Colon (tissue), 2 donors: Measurements from ENCODE around the gene NSMCE3.

ENCODE experiments used
- FAIRE-seq: peaks from 2 replicates; lab custom pipeline; 2012; peaks lifted over from hg19 to GRCh38; lab: Jason Lieb, UNC
- donor health status: control.
- donor health status: control.

The NSMCE3 gene

DNA sequence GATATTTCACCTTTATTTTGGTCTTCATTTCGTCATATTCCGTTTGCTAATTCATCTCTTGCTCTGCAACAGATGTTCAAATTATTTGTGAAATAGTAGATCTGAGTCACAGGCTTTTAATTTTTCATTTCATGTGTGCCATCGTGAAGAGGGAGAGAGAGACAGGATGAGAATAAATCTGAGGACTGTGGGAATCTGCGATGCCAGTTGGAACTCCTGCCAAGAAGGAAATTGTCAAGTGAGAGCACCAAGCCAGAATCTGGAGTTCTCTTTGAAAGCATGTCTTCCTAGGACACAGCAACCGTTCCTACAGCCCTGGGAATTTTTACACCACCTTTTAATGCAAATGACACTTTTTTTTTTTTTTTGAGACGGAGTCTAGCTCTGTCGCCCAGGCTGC is 48.8 kb downstream of the NSMCE3 start:
- FAIRE-seq: no peak

DNA sequence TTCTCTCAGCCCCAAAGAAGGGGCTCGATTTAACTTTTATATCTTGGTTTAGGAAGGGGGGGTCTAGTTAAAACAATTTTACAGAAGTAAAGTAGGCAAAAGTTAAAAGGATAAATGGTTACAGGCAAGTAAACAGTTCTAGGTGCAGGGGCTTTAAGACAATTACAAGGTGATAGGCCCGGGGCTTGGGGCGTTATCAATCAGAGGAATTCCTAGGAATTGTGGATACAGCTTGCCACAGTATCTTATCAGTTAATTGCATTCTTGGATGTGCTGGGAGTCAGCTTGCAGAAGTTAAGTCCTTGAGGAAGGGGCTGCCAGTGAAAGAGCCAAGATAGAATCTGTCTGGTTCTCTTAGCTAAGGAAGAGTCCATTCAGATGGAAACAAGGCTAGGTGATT is 52.7 kb downstream of the NSMCE3 start:
- no peak for FAIRE-seq
